ENCODE measurements around the gene SLC27A5. TPM values are rescaled to one million over a fixed set of nuclear protein-coding genes. Genes with fewer than 3 reads are reported as not detected.

The SLC27A5 gene
- total RNA-seq, 4 donors from 2014 or later, result 10.5 to 17.7 (median 13.4) TPM

DNA sequence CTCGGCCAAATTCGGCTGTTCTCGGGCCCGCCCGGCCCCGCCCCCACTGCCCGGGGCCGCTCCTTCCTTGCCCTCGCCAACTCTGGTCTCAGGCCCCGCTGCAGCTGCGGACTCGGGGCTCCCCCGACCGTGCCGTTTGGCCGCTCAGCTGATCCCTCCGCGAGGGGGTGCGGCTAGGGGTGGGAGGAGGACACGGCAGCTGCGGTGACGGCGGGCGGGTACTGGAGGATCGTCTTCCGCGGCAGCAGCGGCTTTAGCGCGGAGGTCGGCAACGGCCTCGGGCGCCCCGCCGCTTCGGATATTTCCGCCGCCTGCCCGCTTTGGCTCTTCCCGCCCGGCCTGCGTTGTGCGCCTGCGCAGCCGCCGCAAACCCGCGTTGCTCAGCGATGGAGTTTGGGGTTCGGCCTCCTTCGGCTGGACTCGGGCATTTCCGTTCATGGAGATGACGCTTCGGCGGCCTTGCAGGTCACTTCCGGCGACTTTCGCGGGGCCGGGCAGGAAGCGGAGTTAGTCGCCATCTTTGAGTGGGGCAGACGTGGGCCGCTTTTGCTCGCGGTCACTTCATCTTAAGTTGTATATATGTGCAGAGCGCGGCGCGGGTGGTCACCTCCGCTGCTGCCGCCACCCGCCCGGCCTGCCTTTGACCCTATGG lies 47.0 kb upstream of the SLC27A5 start:
- Histone ChIP-seq H3K4me1 (peaks cover 5 to 76% (median 58%) of the 10 kb centered on the region in 4 donors), H3K27me3 (peaks cover 0 to 12% of the 10 kb centered on the region in 2 donors), H3K4me3 (peak overlapping the region; percentile 57 to 93 (median 84)), H3K27ac (peak overlapping the region; percentile 97 to 100 (median 100)), H3K36me3 (peaks cover 0 to 14% (median 0%) of the 10 kb centered on the region in 3 donors), H3K9me3 (no peaks in the 10 kb centered on the region)
- TF ChIP-seq POLR2A (IDR thresholded peaks at IDR 0.05) (peak; percentile 29 to 64), EP300 (IDR thresholded peaks at IDR 0.05) (peak; percentile 84 to 85)
- TF ChIP-seq, protein P1, sequence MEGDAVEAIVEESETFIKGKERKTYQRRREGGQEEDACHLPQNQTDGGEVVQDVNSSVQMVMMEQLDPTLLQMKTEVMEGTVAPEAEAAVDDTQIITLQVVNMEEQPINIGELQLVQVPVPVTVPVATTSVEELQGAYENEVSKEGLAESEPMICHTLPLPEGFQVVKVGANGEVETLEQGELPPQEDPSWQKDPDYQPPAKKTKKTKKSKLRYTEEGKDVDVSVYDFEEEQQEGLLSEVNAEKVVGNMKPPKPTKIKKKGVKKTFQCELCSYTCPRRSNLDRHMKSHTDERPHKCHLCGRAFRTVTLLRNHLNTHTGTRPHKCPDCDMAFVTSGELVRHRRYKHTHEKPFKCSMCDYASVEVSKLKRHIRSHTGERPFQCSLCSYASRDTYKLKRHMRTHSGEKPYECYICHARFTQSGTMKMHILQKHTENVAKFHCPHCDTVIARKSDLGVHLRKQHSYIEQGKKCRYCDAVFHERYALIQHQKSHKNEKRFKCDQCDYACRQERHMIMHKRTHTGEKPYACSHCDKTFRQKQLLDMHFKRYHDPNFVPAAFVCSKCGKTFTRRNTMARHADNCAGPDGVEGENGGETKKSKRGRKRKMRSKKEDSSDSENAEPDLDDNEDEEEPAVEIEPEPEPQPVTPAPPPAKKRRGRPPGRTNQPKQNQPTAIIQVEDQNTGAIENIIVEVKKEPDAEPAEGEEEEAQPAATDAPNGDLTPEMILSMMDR (IDR thresholded peaks at IDR 0.05), result peak in 2 of 5 experiments; percentile 20 to 28
- WGBS, 2 donors, result 0% methylated on average over 22 to 43 of the region's 76 CpGs
- DNase-seq (ENCODE audit: low spot score in 2 of 2), result peak; percentile 99

DNA sequence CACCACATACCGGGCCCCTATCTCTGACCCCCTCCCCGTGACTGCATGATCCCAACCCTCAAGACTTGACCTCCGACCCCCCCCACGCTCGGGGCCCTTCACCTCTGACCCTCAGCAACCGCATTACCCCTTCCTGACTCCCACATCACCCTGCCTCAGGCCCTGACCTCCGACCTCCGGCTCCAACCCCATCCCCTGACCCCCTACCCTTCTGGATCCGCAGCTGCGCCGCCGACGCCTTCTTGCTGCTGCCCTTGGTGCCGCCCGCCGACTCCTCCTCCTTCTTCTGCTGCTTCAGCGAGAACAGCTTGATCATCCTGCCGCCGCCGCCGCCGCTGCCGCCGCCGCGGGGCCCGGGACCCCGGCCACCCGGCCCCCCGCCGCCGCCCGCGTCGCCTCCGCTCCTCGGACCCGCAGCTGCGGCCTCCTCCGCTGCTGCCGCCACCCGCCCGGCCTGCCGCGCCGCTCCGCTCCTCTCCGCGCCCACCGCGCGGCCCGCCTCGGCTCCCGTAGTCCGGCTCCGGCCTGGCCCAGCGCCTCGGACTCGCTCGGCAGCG lies 46.4 kb upstream of the SLC27A5 start, which contains the start of gene UBE2M:
Gene UBE2M, minus strand, starts transcription at position 546 of the 557 bp plus-strand sequence. Its CDS starts 230 bp downstream, at position 316.
- WGBS, 2 donors, result 0 to 1% methylated on average over 17 to 31 of the region's 62 CpGs
- Histone ChIP-seq H3K27me3 (peaks cover 0 to 12% of the 10 kb centered on the region in 2 donors), H3K4me3 (peak within 1 kb of the TSS; percentile 57 to 94 (median 92)), H3K36me3 (peaks cover 0 to 20% (median 0%) of the 10 kb centered on the region in 3 donors), H3K4me1 (peaks cover 5 to 76% (median 59%) of the 10 kb centered on the region in 4 donors), H3K9me3 (no peaks in the 10 kb centered on the region), H3K27ac (peak within 1 kb of the TSS; percentile 97 to 100 (median 100))
- DNase-seq (ENCODE audit: low spot score in 2 of 2), result peak in 1 of 2 donors; percentile 40
- TF ChIP-seq EP300 (IDR thresholded peaks at IDR 0.05), result no peak
- TF ChIP-seq, protein P1 (IDR thresholded peaks at IDR 0.05), result no peak
- TF ChIP-seq POLR2A (IDR thresholded peaks at IDR 0.05), result no peak

- TF ChIP-seq POLR2A (IDR thresholded peaks at IDR 0.05) (no peak), EP300 (IDR thresholded peaks at IDR 0.05) (no peak)
- TF ChIP-seq, protein P1 (IDR thresholded peaks at IDR 0.05), result no peak
- no peak for DNase-seq (ENCODE audit: low spot score in 2 of 2)
- 31 to 37% methylated on average over 12 of the region's 12 CpGs for WGBS, 2 donors
- Histone ChIP-seq H3K4me3 (peak overlapping the region; percentile 57 to 94 (median 92)), H3K4me1 (peaks cover 5 to 75% (median 52%) of the 10 kb centered on the region in 4 donors), H3K27ac (peak overlapping the region; percentile 97 to 100 (median 100)), H3K9me3 (no peaks in the 10 kb centered on the region), H3K36me3 (peaks cover 0 to 27% (median 0%) of the 10 kb centered on the region in 3 donors), H3K27me3 (peaks cover 0 to 12% of the 10 kb centered on the region in 2 donors)
These were observed 45.7 kb upstream of the SLC27A5 start for GRCh38 chr19:58557221-58558065.

DNA sequence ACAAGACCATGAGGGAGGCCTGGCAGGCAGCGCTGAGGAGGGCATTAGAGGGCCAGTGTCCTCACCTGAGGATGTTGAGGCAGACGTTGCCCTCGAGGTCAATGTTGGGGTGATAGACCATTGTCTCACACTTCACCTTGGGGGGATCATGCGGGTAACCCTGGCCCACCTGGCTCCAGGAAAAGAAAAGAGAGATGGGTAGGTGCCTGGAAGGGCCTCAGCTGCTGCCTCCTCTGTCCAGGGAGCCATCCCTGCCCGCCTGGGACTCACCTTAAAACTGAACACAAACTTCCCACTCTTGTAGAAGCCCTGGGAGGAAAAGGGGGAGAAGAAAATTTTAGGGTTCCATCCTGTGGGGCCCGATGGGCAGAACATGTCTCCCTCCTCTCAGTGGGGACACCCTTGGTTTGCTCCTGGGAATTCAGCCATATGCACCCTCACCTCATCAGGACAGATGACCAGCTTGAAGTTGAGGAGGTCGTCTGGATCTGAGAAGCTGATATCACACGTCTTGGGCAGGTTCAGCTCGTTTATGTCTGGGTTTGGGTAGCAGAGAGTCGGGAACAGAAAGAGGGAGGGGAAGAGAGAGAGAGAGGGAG lies 44.9 kb upstream of the SLC27A5 start:
- TF ChIP-seq EP300 (IDR thresholded peaks at IDR 0.05) (no peak), POLR2A (IDR thresholded peaks at IDR 0.05) (no peak)
- TF ChIP-seq, protein P1 (IDR thresholded peaks at IDR 0.05), result no peak
- H3K27ac ChIP-seq, result peak overlapping the region; percentile 97 to 100 (median 100)
- H3K27me3 ChIP-seq, result peaks cover 0 to 7% of the 10 kb centered on the region in 2 donors
- peak overlapping the region; percentile 57 to 94 (median 92) for H3K4me3 ChIP-seq
- no peak for DNase-seq (ENCODE audit: low spot score in 2 of 2)
- H3K4me1 ChIP-seq, result peaks cover 5 to 68% (median 45%) of the 10 kb centered on the region in 4 donors
- peaks cover 0 to 34% (median under 1%) of the 10 kb centered on the region in 3 donors for H3K36me3 ChIP-seq
- no peaks in the 10 kb centered on the region for H3K9me3 ChIP-seq
- WGBS, 2 donors, result 61 to 62% methylated on average over 10 of the region's 10 CpGs

Data from tibial nerve (tissue), 4 donors.